Colon (tissue), 2 donors: ENCODE results near the gene CCR2.
"Not testable (repeated sequence)": the region's sequence is repeated elsewhere in the genome, so short reads cannot be mapped to it uniquely, and the experiment has no call there.

Experiments
- FAIRE-seq: peaks from 2 replicates; lab custom pipeline; 2012; peaks lifted over from hg19 to GRCh38; lab: Jason Lieb, UNC
- donor health status: control.
- donor health status: control.

The CCR2 gene

GRCh38 chr3:46353647-46354410 is at the start of gene CCR2:
Gene CCR2 (plus strand): TSS chr3:46354111. CDS start chr3:46357528, 3,417 bp downstream.
- no peak for FAIRE-seq

GRCh38 chr3:46304739-46305138 is 49.2 kb upstream of the CCR2 start:
- FAIRE-seq = no peak

- no peak for FAIRE-seq
Observed at GRCh38 chr3:46312991-46313390, 40.9 kb upstream of the CCR2 start.

GRCh38 chr3:46314517-46314916 is 39.4 kb upstream of the CCR2 start:
- FAIRE-seq = no peak

GRCh38 chr3:46316206-46316605 is 37.7 kb upstream of the CCR2 start:
- FAIRE-seq = no peak

- FAIRE-seq = no peak
Observed at GRCh38 chr3:46318207-46318927, 35.5 kb upstream of the CCR2 start.

GRCh38 chr3:46321461-46322104 is 32.3 kb upstream of the CCR2 start:
- FAIRE-seq = no peak

GRCh38 chr3:46324036-46324435 is 29.9 kb upstream of the CCR2 start:
- no peak for FAIRE-seq

GRCh38 chr3:46325645-46326300 is 28.1 kb upstream of the CCR2 start:
- FAIRE-seq = no peak

- not testable (repeated sequence) for FAIRE-seq
Observed at GRCh38 chr3:46330676-46331075, 23.2 kb upstream of the CCR2 start.

GRCh38 chr3:46334741-46335478 is 19.0 kb upstream of the CCR2 start:
- FAIRE-seq = no peak

GRCh38 chr3:46335541-46335940 is 18.4 kb upstream of the CCR2 start:
- FAIRE-seq = no peak

- FAIRE-seq = no peak
Observed at GRCh38 chr3:46337911-46338310, 16.0 kb upstream of the CCR2 start.

GRCh38 chr3:46338840-46339239 is 15.1 kb upstream of the CCR2 start:
- no peak for FAIRE-seq

- FAIRE-seq = no peak
Observed at GRCh38 chr3:46344476-46344875, 9.4 kb upstream of the CCR2 start.

GRCh38 chr3:46348823-46349482 is 5.0 kb upstream of the CCR2 start:
- no peak for FAIRE-seq

- no peak for FAIRE-seq
Observed at GRCh38 chr3:46349484-46350261, 4.2 kb upstream of the CCR2 start.

GRCh38 chr3:46350262-46350565 is 3.7 kb upstream of the CCR2 start:
- no peak for FAIRE-seq

GRCh38 chr3:46351646-46352045 is 2.3 kb upstream of the CCR2 start:
- no peak for FAIRE-seq

- no peak for FAIRE-seq
Observed at GRCh38 chr3:46353090-46353489, 821 bp upstream of the CCR2 start.

- FAIRE-seq = no peak
Observed at GRCh38 chr3:46354478-46354877, 567 bp downstream of the CCR2 start.
